Osteoblast (primary cell): ENCODE results near the gene TESK2. TPM values are rescaled to one million over a fixed set of nuclear protein-coding genes. Genes with fewer than 3 reads are reported as not detected.
"Not testable (repeated sequence)": the region's sequence is repeated elsewhere in the genome, so short reads cannot be mapped to it uniquely, and the experiment has no call there.

Experiments used
- DNase-seq: peaks from one replicate; pipeline ENCODE4 v3.0.0; 2011; ENCODE audit warnings: low spot score, mixed read lengths; ENCODE audit not compliant: insufficient read length; ENCODE audit errors: missing footprints
- H2AFZ ChIP-seq: 2 replicates; pipeline ENCODE4 v1.6.0; 2011; ENCODE audit warnings: mild to moderate bottlenecking, low read length
- H3K27ac ChIP-seq: 2 replicates; pipeline ENCODE4 v1.5.1; 2011; ENCODE audit warnings: mild to moderate bottlenecking, low read depth, low read length, moderate library complexity
- H3K27me3 ChIP-seq: 2 replicates; pipeline ENCODE4 v1.6.0; 2012; ENCODE audit warnings: mild to moderate bottlenecking, control low read depth, inconsistent platforms, low read length, moderate library complexity; ENCODE audit not compliant: insufficient read depth
- H3K36me3 ChIP-seq: 2 replicates; pipeline ENCODE4 v1.5.1; 2011; ENCODE audit warnings: mild to moderate bottlenecking, low read length, control low read depth, moderate library complexity; ENCODE audit not compliant: insufficient read depth
- H3K4me1 ChIP-seq: 2 replicates; pipeline ENCODE4 v1.5.1; 2011; ENCODE audit warnings: mild to moderate bottlenecking, low read length, control low read depth, moderate library complexity; ENCODE audit not compliant: insufficient read depth
- H3K4me2 ChIP-seq: 2 replicates; pipeline ENCODE4 v1.6.0; 2011; ENCODE audit warnings: mild to moderate bottlenecking, low read length; ENCODE audit not compliant: insufficient read depth
- H3K4me3 ChIP-seq: fragments of 200-600 bp; sonication (generic); 3 replicates; pipeline ENCODE4 v1.5.1; 2012; ENCODE audit warnings: mild to moderate bottlenecking, low read length, inconsistent platforms; ENCODE audit not compliant: insufficient read depth
- H3K79me2 ChIP-seq: 2 replicates; pipeline ENCODE4 v1.6.0; 2012; ENCODE audit warnings: mild to moderate bottlenecking, low read length, control low read depth, inconsistent platforms; ENCODE audit not compliant: insufficient read depth
- H3K9me3 ChIP-seq: 2 replicates; pipeline ENCODE4 v1.5.1; 2011; ENCODE audit warnings: low read depth, low read length, control low read depth
- H4K20me1 ChIP-seq: 2 replicates; pipeline ENCODE4 v1.6.0; 2012; ENCODE audit warnings: mild to moderate bottlenecking, low read length, control low read depth; ENCODE audit not compliant: insufficient read depth
- CTCF ChIP-seq: IDR thresholded peaks from 2 replicates; pipeline ENCODE4 v1.5.1; 2011; ENCODE audit warnings: mild to moderate bottlenecking, low read depth, low read length, moderate library complexity; ENCODE audit errors: extremely low read depth
- total RNA-seq: library from RNA; depleted of rRNA; stranded (reverse); fragments of >200 nt; gene quantifications from 2 replicates; pipeline ENCODE4 v1.2.3, GENCODE V29; 2012

The TESK2 gene
- total RNA-seq, 1 donor = 5.4 TPM

DNA sequence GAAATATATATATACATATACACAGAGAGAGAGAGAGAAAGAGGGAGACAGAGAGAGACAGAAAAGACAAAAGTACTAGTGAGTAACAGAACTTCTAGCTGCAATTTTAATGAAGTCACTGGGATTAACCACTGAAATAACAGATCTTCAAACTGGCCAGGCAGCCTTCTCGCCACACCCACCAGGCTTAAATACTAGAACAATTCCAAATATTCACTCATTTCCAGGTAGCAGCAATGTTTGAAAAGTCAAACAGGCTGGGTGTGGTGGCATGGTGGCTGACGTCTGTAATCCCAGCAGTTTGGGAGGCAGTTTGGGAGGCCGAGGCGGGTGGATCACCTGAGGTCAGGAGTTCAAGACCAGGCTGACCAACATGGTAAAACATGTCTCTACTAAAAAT, 25.5 kb upstream of the TESK2 start:
- Histone ChIP-seq H3K4me3 (no peak overlapping the region), H3K9me3 (no peaks in the 10 kb centered on the region), H4K20me1 (peaks cover 36% of the 10 kb centered on the region), H3K36me3 (peaks cover 59% of the 10 kb centered on the region), H3K79me2 (peaks cover 56% of the 10 kb centered on the region), H3K27me3 (no peaks in the 10 kb centered on the region), H3K4me1 (peaks cover 4% of the 10 kb centered on the region), H2AFZ (no peak overlapping the region), H3K27ac (no peak overlapping the region), H3K4me2 (no peak overlapping the region)
- no peak for DNase-seq
- no peak for TF ChIP-seq CTCF

DNA sequence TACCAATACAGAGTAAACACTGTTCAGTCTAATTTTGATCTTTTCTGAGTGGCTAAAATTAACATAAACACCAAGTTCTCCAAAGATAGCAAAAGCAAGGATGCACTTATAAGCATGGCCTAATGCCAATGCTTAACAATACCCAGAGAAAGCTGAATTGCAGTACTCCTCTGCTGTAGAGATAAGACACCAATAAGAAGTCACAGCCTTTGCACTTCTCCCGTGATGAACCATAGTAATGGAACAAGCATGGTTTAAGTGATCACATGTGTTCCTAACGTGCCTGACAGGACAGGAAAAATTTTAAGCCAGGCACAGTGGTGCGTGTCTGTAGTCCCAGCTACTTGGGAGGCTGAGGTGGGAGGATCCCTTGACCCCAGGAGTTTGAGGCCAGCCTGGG, 25.1 kb upstream of the TESK2 start:
- peaks cover 33% of the 10 kb centered on the region for H4K20me1 ChIP-seq
- H3K36me3 ChIP-seq = peaks cover 63% of the 10 kb centered on the region
- H3K27ac ChIP-seq = no peak overlapping the region

GRCh38 chr1:45513532-45514260, 22.7 kb upstream of the TESK2 start:
- Histone ChIP-seq H3K79me2 (peaks cover 30% of the 10 kb centered on the region), H3K36me3 (peaks cover 84% of the 10 kb centered on the region), H4K20me1 (peaks cover 17% of the 10 kb centered on the region)
- H3K4me3 ChIP-seq, H3K4me1 ChIP-seq, H3K27ac ChIP-seq, DNase-seq, H3K27me3 ChIP-seq, H3K9me3 ChIP-seq, H2AFZ ChIP-seq, H3K4me2 ChIP-seq: not testable (repeated sequence)

More for the DNA sequence above, 25.1 kb upstream of the TESK2 start:
- peaks cover 4% of the 10 kb centered on the region for H3K4me1 ChIP-seq
- H3K27me3 ChIP-seq = no peaks in the 10 kb centered on the region
- no peak overlapping the region for H3K4me3 ChIP-seq
- no peaks in the 10 kb centered on the region for H3K9me3 ChIP-seq
- peaks cover 52% of the 10 kb centered on the region for H3K79me2 ChIP-seq
- DNase-seq = no peak
- no peak overlapping the region for H3K4me2 ChIP-seq
- no peak overlapping the region for H2AFZ ChIP-seq
- no peak for TF ChIP-seq CTCF

DNA sequence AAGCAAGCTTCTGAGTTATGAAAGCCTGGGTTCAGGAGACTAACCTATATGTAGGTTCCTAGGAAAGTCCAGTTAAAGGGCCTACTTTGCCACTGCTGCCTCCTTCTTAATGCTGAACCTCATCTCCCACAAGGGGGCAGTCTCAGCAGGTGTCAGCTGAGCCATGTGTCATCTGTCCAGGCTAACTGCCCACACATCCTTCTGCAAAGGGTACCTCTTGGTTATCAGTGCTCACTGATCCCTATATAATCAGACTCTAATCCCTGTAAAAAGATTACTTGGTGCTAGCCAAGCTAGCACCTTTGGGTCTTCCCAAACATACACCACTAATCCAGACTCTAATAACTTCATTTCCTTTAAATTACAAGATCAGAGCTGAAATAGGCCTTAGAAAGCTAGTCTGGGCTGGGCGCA, 21.7 kb upstream of the TESK2 start:
- DNase-seq = peak; percentile 84
- Histone ChIP-seq H3K27ac (no peak overlapping the region), H3K9me3 (no peaks in the 10 kb centered on the region), H3K36me3 (peaks cover 81% of the 10 kb centered on the region), H3K4me2 (no peak overlapping the region), H2AFZ (no peak overlapping the region), H4K20me1 (peaks cover 11% of the 10 kb centered on the region), H3K4me3 (no peak overlapping the region), H3K4me1 (no peaks in the 10 kb centered on the region), H3K27me3 (no peaks in the 10 kb centered on the region), H3K79me2 (peaks cover 21% of the 10 kb centered on the region)
- TF ChIP-seq CTCF = peak; percentile 82
